Ovary (tissue), 9 donors: ENCODE data around the gene CRADD. TPM values are rescaled to one million over a fixed set of nuclear protein-coding genes. Genes with fewer than 3 reads are reported as not detected.

Experiments used
- DNase-seq, 5 donors: peaks; one replicate each; pipeline ENCODE4 v3.0.0-alpha.2; 2019 to 2020
- H3K27ac ChIP-seq, 2 donors: fragments of 200-600 bp; one replicate each; pipeline versions ENCODE4 v1.5.1 to v1.8.0; 2019 to 2022
- H3K27me3 ChIP-seq: fragments of 200-600 bp; one replicate; pipeline ENCODE4 v1.8.0; 2022
- H3K36me3 ChIP-seq: fragments of 200-600 bp; sonication (generic); one replicate; pipeline ENCODE4 v1.5.1; 2019
- H3K4me1 ChIP-seq: one replicate; pipeline ENCODE4 v1.8.1; 2013; ENCODE audit warnings: mild to moderate bottlenecking, moderate library complexity; ENCODE audit not compliant: insufficient read depth
- H3K4me3 ChIP-seq: fragments of 200-600 bp; sonication (generic); one replicate; pipeline ENCODE4 v1.5.1; 2017
- H3K9me3 ChIP-seq, 2 donors: fragments of 200-600 bp in 1 of 2; sonication (generic) in 1 of 2; one replicate each; pipeline versions ENCODE4 v1.5.1 to v1.8.1; 2013 to 2019; ENCODE audit warnings: mild to moderate bottlenecking in 1 of 2, moderate library complexity in 1 of 2
- EP300 ChIP-seq: sonication (generic); formaldehyde crosslinking; IDR thresholded peaks from one replicate; pipeline ENCODE4 v1.6.1; 2017; ENCODE audit warnings: antibody characterized with exemption
- POLR2A ChIP-seq: fragments of 450-650 bp; IDR thresholded peaks from one replicate; pipeline ENCODE4 v1.6.1; 2017; ENCODE audit warnings: antibody characterized with exemption, mild to moderate bottlenecking, moderate library complexity
- WGBS, 3 donors: extraction: QIAGEN DNeasy Blood & Tissue Kit in 1 of 3; methylation state at CpG; one replicate each; pipeline versions ENCODE4 v1.1.5 to v1.1.7; 2013 to 2017; 5-methylcytosine and 5-hydroxymethylcytosine counted together
- intact Hi-C, 4 donors: fragments of 100-400 bp; cut with DNase I; formaldehyde crosslinking; loops; one replicate each; pipeline versions ENCODE4 v1.11.0 to v1.15.1; 2022 to 2023
- polyA plus RNA-seq, 2 donors: library from polyadenylated mRNA; stranded (reverse); fragments of 200-250 nt in 1 of 2; fragments of 350-450 nt in 1 of 2; fragmentation: Illumina TruSeq in 1 of 2; extraction: RNeasy Lipid Tissue Mini Kit (QIAGEN cat#74804) in 1 of 2; gene quantifications; one replicate each; pipeline ENCODE4 v1.2.3, GENCODE V29; 2013 to 2014
- small RNA-seq: library from RNA; depleted of rRNA; stranded (forward); fragments of <200 nt; gene quantifications from one replicate; pipeline ENCODE3, GENCODE V24; 2016
- total RNA-seq, 7 donors: library from RNA; depleted of rRNA in 2 of 7; stranded (reverse); fragments of >200 nt in 2 of 7; fragmentation: NEBNext Ultra II Directional in 3 of 7; extraction: Animal tissue kit (Norgen Biotek cat#: 25700) in 3 of 7; gene quantifications; one replicate each; pipeline versions ENCODE4 v1.1.0 to v1.2.4, GENCODE V29; 2016 to 2023
- TF ChIP-seq, protein P1 (sequence below), 3 donors: fragments of 450-650 bp in 2 of 3; fragments of 200-600 bp in 1 of 3; IDR thresholded peaks; one replicate each; pipeline versions ENCODE4 v1.5.1 to v1.8.0; 2016 to 2022; ENCODE audit warnings: antibody characterized with exemption in 3 of 3, mild to moderate bottlenecking in 1 of 3
- donor health status: DM: no; HTN: no; CAD: no; lungs with moderate emphysema.
- donor health status: DM: no; HTN: no; CAD: no.
- donor health status: Bipolar disorder and iron deficiency.
- donor health status: DM: yes; HTN: yes; CAD: no.
- donor health status: DM: no; HTN: no; CAD: no.
- donor health status: DM: yes; HTN: yes; CAD: no.

The CRADD gene
- total and polyA plus RNA-seq, 9 donors, result 11.4 to 67.8 (median 16.9) TPM

DNA sequence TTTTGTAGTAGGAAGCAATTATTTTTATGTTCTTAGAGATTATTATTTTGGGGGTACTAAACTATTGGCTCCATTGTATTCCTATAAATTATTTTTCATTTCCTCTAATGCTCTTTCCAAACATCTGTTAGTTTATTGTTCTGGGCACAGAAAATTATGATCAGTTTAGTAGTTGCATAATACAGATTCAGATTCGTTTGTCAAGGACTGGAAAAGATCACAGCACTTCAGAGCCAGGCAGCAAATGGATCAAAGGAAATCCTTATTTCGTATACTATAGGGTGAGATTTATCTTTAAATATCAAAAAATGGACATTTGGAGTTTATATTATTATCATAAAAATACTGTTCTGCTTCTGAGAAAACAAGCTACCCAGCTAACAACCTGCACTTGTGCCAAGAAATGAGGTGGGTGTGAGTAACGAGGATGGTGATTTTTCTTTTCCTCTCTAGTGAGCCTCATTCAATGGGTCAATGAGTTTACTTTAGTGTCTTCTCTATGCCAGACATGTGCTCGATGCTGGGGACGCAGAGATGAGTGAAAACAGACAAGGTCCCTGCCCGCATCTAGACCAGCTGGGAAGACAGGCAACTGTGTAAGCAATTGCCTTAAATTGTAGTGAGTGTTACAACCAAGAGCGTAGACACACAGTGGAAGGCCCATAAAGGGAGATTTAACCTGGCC lies 262.6 kb downstream of the CRADD start:
- TF ChIP-seq, protein P1, sequence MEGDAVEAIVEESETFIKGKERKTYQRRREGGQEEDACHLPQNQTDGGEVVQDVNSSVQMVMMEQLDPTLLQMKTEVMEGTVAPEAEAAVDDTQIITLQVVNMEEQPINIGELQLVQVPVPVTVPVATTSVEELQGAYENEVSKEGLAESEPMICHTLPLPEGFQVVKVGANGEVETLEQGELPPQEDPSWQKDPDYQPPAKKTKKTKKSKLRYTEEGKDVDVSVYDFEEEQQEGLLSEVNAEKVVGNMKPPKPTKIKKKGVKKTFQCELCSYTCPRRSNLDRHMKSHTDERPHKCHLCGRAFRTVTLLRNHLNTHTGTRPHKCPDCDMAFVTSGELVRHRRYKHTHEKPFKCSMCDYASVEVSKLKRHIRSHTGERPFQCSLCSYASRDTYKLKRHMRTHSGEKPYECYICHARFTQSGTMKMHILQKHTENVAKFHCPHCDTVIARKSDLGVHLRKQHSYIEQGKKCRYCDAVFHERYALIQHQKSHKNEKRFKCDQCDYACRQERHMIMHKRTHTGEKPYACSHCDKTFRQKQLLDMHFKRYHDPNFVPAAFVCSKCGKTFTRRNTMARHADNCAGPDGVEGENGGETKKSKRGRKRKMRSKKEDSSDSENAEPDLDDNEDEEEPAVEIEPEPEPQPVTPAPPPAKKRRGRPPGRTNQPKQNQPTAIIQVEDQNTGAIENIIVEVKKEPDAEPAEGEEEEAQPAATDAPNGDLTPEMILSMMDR (IDR thresholded peaks at IDR 0.05), result no peak
- TF ChIP-seq EP300, result no peak
- no peak for TF ChIP-seq POLR2A
- intact Hi-C loops, result no loop called here
- 72 to 80% (median 76%) methylated on average over 7 of the region's 7 CpGs for WGBS, 3 donors
- no peak overlapping the region for H3K4me3 ChIP-seq
- H3K27me3 ChIP-seq, result no peaks in the 10 kb centered on the region
- H3K36me3 ChIP-seq, result no peaks in the 10 kb centered on the region
- DNase-seq, result no peak
- H3K9me3 ChIP-seq, result no peaks in the 10 kb centered on the region
- no peak overlapping the region for H3K27ac ChIP-seq
- H3K4me1 ChIP-seq, result no peaks in the 10 kb centered on the region

DNA sequence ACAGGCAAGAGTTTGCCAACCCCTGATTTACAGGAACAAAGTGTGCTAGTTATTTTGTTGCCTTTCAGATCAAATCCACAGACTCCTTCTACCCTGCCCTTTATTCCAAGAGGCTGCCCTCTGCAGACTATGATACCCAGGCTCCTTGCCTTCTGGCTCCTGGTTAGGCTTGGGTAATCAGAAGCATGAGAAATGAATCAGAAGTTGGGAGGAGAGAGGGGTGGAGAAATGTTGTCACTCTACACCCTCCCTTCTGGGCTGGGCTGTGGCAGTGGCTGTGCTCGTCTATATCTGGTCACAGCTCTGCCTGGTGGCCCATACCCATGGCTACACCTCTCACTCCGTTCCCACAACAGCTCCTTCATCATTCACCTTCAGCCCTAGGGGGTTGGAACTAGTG lies 266.6 kb downstream of the CRADD start:
- Histone ChIP-seq H3K27ac (no peak overlapping the region), H3K4me1 (no peaks in the 10 kb centered on the region), H3K4me3 (no peak overlapping the region), H3K36me3 (no peaks in the 10 kb centered on the region), H3K9me3 (no peaks in the 10 kb centered on the region), H3K27me3 (no peaks in the 10 kb centered on the region)
- intact Hi-C loops, result no loop called here
- no peak for DNase-seq
- TF ChIP-seq, protein P1 (IDR thresholded peaks at IDR 0.05), result no peak
- TF ChIP-seq EP300, result no peak
- no peak for TF ChIP-seq POLR2A
- WGBS, 3 donors, result 88 to 90% (median 88%) methylated on average over 2 of the region's 2 CpGs

DNA sequence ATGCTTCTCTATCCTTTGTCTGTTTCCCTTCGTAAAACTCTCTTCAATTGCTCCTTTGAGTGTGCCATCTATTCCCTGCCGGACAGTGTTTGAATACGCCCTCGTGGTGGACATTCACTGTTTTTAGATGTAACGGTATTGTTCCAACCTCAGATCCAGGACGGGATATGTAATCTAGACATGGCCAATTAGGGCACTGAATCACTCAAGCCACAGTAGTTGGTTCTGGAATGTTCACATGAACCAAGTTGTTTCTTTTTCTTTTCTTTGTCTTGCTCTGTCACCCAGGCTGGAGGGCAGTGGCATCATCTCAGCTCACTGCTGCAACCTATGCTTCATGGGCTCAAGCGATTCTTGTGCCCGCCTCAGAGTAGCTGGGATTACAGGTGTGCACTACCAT lies 267.0 kb downstream of the CRADD start:
- no peak for DNase-seq
- H3K27me3 ChIP-seq, result no peaks in the 10 kb centered on the region
- H3K4me3 ChIP-seq, result no peak overlapping the region
- intact Hi-C loops, result no loop called here
- WGBS, 3 donors, result 71 to 82% (median 78%) methylated on average over 8 of the region's 8 CpGs
- TF ChIP-seq POLR2A, result no peak
- TF ChIP-seq, protein P1 (IDR thresholded peaks at IDR 0.05), result no peak
- no peak for TF ChIP-seq EP300
- no peak overlapping the region for H3K27ac ChIP-seq
- H3K36me3 ChIP-seq, result no peaks in the 10 kb centered on the region
- no peaks in the 10 kb centered on the region for H3K4me1 ChIP-seq
- H3K9me3 ChIP-seq, result no peaks in the 10 kb centered on the region

Small RNAs within 50 kb of the gene (small RNA-seq; reads per million reads assigned to genes)
- not detected for gene RN7SL630P

Other genes with a start within 250 kb of the CRADD start
- 100 to 1,000 TPM in 1 of 7 donors, 10 to 100 TPM in 6; 18.8 to 102 (median 63.3) TPM for gene UBE2N, start 235.4 kb upstream of the CRADD start, total RNA-seq
- 10 to 100 TPM; 36.1 to 90.6 TPM for gene UBE2N, start 235.4 kb upstream of the CRADD start, polyA plus RNA-seq
- 10 to 100 TPM; 34.9 to 72.7 (median 47.9) TPM for gene MRPL42, start 209.9 kb upstream of the CRADD start, total RNA-seq
- 10 to 100 TPM; 22.4 to 39.9 TPM for gene MRPL42, start 209.9 kb upstream of the CRADD start, polyA plus RNA-seq
- gene SOCS2, start 104.7 kb upstream of the CRADD start, total RNA-seq, result 10 to 100 TPM; 10.0 to 67.9 (median 20.4) TPM
- gene SOCS2, start 104.7 kb upstream of the CRADD start, polyA plus RNA-seq, result 10 to 100 TPM; 21.5 to 41.5 TPM